Measurements from ENCODE around the gene NOVA2.

DNA sequence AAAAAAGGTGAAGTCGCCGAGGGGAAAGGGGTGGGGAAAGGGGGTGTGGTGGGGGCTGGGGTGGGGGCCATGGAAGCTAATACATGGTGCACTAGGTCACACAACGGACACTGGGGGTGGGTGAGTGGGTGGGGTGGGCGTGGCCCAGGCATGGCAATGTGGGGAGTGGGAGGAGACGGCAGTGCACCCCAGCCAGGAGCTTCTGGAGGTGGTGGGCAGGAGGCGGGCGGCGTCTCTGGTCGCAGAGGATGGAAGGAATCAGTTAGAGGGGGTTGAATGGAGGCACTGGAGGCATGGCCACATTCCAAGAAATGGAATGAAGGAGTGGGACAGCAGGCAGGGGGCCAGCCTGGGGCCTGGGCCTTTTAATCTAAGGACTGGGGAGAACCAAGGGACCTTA lies 39.9 kb downstream of the NOVA2 start:
- TF ChIP-seq, protein P1, sequence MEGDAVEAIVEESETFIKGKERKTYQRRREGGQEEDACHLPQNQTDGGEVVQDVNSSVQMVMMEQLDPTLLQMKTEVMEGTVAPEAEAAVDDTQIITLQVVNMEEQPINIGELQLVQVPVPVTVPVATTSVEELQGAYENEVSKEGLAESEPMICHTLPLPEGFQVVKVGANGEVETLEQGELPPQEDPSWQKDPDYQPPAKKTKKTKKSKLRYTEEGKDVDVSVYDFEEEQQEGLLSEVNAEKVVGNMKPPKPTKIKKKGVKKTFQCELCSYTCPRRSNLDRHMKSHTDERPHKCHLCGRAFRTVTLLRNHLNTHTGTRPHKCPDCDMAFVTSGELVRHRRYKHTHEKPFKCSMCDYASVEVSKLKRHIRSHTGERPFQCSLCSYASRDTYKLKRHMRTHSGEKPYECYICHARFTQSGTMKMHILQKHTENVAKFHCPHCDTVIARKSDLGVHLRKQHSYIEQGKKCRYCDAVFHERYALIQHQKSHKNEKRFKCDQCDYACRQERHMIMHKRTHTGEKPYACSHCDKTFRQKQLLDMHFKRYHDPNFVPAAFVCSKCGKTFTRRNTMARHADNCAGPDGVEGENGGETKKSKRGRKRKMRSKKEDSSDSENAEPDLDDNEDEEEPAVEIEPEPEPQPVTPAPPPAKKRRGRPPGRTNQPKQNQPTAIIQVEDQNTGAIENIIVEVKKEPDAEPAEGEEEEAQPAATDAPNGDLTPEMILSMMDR (conservative IDR thresholded peaks at IDR 0.05; ENCODE audit: low read depth, low read length): no peak
- no peak for TF ChIP-seq EZH2 (IDR thresholded peaks at IDR 0.05; ENCODE audit: borderline replicate concordance, low read depth, low read length, poor library complexity, severe bottlenecking)

All from A673 (cell line).